Measurements from ENCODE around the gene CRYL1.

CRYL1 gene

DNA sequence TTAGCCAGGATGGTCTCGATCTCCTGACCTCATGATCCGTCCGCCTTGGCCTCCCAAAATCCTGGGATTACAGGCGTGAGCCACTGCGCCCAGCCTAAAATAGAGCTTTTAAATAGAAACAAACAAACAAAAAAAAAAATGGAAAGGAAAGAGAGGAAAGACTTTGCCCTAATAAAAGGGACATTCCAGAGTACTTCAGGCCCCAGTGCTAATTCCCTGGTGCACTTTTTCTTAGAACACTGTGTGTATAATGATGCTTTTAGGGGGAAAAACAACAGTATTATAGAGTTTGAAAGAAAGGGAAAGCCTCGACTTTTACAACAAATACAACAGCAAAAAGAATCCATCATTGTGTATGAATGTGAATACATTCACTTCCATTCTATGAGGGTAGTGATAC, 104.7 kb downstream of the CRYL1 start:
- Histone ChIP-seq H3K4me1 (no peaks in the 10 kb centered on the region), H3K27ac (no peak overlapping the region), H3K9ac (no peak overlapping the region), H3K36me3 (ENCODE audit: control insufficient read depth, insufficient read depth, low read length) (no peaks in the 10 kb centered on the region), H3K9me3 (ENCODE audit: control insufficient read depth, low read length) (no peaks in the 10 kb centered on the region), H3K4me3 (ENCODE audit: low read depth, low read length) (no peak overlapping the region), H3K79me2 (no peaks in the 10 kb centered on the region), H3K4me2 (ENCODE audit: low read length) (no peak overlapping the region), H3K27me3 (ENCODE audit: control insufficient read depth, insufficient read depth, low read length) (no peaks in the 10 kb centered on the region), H2AFZ (no peak overlapping the region)
- TF ChIP-seq, protein P1, sequence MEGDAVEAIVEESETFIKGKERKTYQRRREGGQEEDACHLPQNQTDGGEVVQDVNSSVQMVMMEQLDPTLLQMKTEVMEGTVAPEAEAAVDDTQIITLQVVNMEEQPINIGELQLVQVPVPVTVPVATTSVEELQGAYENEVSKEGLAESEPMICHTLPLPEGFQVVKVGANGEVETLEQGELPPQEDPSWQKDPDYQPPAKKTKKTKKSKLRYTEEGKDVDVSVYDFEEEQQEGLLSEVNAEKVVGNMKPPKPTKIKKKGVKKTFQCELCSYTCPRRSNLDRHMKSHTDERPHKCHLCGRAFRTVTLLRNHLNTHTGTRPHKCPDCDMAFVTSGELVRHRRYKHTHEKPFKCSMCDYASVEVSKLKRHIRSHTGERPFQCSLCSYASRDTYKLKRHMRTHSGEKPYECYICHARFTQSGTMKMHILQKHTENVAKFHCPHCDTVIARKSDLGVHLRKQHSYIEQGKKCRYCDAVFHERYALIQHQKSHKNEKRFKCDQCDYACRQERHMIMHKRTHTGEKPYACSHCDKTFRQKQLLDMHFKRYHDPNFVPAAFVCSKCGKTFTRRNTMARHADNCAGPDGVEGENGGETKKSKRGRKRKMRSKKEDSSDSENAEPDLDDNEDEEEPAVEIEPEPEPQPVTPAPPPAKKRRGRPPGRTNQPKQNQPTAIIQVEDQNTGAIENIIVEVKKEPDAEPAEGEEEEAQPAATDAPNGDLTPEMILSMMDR (IDR thresholded peaks at IDR 0.05) = no peak

DNA sequence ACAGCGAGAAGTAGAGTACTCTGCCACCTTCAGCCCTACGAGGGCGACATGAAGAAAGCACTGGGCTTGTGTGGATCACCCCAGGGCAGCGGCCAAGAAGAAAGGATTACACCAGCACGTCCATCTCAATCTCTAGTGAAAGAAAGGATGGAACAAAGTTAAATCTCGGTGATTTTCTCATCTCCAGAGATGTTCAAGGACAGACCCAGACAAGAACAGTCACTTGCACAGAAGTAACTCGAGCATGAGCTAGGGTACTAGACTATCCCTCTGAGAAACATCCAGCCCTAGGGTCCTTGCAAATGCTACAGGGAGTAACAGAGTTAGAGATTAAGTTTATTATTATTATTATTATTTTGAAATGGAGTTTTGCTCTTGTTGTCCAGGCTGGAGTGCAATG, 106.7 kb downstream of the CRYL1 start:
- H3K36me3 ChIP-seq (ENCODE audit: control insufficient read depth, insufficient read depth, low read length) = no peaks in the 10 kb centered on the region
- no peaks in the 10 kb centered on the region for H3K9me3 ChIP-seq (ENCODE audit: control insufficient read depth, low read length)
- H3K4me1 ChIP-seq = no peaks in the 10 kb centered on the region
- H3K9ac ChIP-seq = no peak overlapping the region
- H3K4me2 ChIP-seq (ENCODE audit: low read length) = no peak overlapping the region
- H3K27ac ChIP-seq = no peak overlapping the region
- TF ChIP-seq, protein P1 (IDR thresholded peaks at IDR 0.05) = no peak
- no peak overlapping the region for H2AFZ ChIP-seq
- no peak overlapping the region for H3K4me3 ChIP-seq (ENCODE audit: low read depth, low read length)
- H3K27me3 ChIP-seq (ENCODE audit: control insufficient read depth, insufficient read depth, low read length) = no peaks in the 10 kb centered on the region
- H3K79me2 ChIP-seq = no peaks in the 10 kb centered on the region

DNA sequence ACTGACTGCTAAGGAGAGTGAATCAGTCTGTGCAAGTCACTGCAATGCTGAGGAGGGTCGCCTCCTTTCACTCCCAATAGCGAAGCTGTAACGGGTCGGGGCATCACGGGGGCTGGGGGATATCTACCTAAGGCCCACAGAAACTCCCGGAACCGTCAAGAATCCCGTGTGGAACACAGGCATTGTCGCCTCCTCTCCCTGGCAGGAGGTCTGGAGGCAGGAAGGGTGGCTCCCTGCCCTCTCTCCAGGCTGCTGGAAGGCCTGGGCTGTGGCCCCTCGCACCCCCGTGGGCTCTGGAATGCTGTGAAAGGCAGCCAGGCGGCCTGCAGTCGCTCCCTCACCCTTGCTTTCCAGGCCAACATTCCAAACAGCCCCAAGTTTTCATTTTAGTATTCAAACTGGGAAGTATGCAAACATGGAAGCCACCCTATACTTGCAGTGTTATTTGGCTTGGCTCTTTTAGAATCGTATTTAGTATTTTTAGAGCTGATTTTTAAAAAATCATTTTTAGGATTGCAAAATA, 109.4 kb downstream of the CRYL1 start:
- H3K79me2 ChIP-seq = no peaks in the 10 kb centered on the region
- no peaks in the 10 kb centered on the region for H3K4me1 ChIP-seq
- H2AFZ ChIP-seq = no peak overlapping the region
- no peaks in the 10 kb centered on the region for H3K27me3 ChIP-seq (ENCODE audit: control insufficient read depth, insufficient read depth, low read length)
- no peaks in the 10 kb centered on the region for H3K36me3 ChIP-seq (ENCODE audit: control insufficient read depth, insufficient read depth, low read length)
- H3K9ac ChIP-seq = no peak overlapping the region
- no peak overlapping the region for H3K27ac ChIP-seq
- no peak overlapping the region for H3K4me3 ChIP-seq (ENCODE audit: low read depth, low read length)
- no peak overlapping the region for H3K4me2 ChIP-seq (ENCODE audit: low read length)
- TF ChIP-seq, protein P1 (IDR thresholded peaks at IDR 0.05) = no peak
- H3K9me3 ChIP-seq (ENCODE audit: control insufficient read depth, low read length) = no peaks in the 10 kb centered on the region

DNA sequence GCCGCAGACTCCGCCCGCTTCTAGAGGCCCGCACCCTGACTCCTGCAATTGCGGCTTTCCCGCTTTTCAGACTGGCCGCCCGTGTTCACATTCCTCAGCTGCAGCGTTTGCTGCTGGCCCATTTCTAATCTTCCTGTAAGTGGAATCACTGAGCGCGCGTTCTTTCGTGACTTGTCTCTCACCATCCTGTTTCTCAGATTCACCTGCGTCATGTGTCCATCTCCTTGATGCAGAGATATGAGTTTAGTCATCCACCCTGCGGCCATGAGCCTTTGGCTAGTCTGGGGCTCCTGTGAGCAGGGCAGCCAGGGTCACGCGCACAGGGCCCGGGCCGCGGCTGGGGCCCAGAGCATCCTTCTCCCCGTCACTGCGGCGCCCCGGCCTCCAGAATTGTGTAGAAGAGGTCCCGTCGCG, 110.0 kb downstream of the CRYL1 start:
- Histone ChIP-seq H3K4me2 (ENCODE audit: low read length) (no peak overlapping the region), H3K4me3 (ENCODE audit: low read depth, low read length) (no peak overlapping the region), H3K36me3 (ENCODE audit: control insufficient read depth, insufficient read depth, low read length) (no peaks in the 10 kb centered on the region), H3K9ac (no peak overlapping the region), H3K4me1 (no peaks in the 10 kb centered on the region), H3K27me3 (ENCODE audit: control insufficient read depth, insufficient read depth, low read length) (no peaks in the 10 kb centered on the region), H2AFZ (no peak overlapping the region), H3K27ac (no peak overlapping the region), H3K79me2 (no peaks in the 10 kb centered on the region), H3K9me3 (ENCODE audit: control insufficient read depth, low read length) (no peaks in the 10 kb centered on the region)
- TF ChIP-seq, protein P1 (IDR thresholded peaks at IDR 0.05) = no peak

DNA sequence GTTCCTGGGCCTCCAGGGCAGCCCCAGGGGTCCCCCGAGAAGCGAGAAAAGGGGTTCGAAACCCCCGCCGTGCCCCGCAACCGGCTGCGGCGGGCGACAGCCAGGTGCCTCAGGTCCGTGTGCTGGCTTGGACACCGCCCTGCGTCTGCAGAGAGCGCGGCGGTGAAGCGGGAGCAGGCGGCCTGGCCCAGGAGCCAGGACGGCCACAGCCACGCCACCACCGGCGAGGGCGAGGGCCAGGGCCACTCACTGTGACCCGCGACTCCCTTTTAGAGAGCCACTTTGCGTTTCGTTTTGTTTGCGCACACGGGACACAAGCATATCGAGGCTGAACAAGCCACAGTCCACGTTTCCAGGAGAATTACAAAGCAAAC, 110.4 kb downstream of the CRYL1 start:
- no peaks in the 10 kb centered on the region for H3K27me3 ChIP-seq (ENCODE audit: control insufficient read depth, insufficient read depth, low read length)
- H3K9ac ChIP-seq = no peak overlapping the region
- H3K9me3 ChIP-seq (ENCODE audit: control insufficient read depth, low read length) = no peaks in the 10 kb centered on the region
- no peaks in the 10 kb centered on the region for H3K4me1 ChIP-seq
- no peak overlapping the region for H2AFZ ChIP-seq
- H3K4me3 ChIP-seq (ENCODE audit: low read depth, low read length) = no peak overlapping the region
- H3K27ac ChIP-seq = no peak overlapping the region
- no peaks in the 10 kb centered on the region for H3K79me2 ChIP-seq
- no peak overlapping the region for H3K4me2 ChIP-seq (ENCODE audit: low read length)
- H3K36me3 ChIP-seq (ENCODE audit: control insufficient read depth, insufficient read depth, low read length) = no peaks in the 10 kb centered on the region
- TF ChIP-seq, protein P1 (IDR thresholded peaks at IDR 0.05) = no peak

All from parathyroid adenoma (tissue), 2 donors.